Measurements from ENCODE around the gene GRID2IP.

GRCh38 chr7:6460990-6461584 lies 90.2 kb downstream of the GRID2IP start:
- no peak for TF ChIP-seq CTCF (IDR thresholded peaks at IDR 0.05)
- no peak for TF ChIP-seq ZFX (IDR thresholded peaks at IDR 0.05; ENCODE audit: borderline replicate concordance)

All from 22Rv1 (cell line).